ENCODE results near the gene LRRC8C.

LRRC8C gene

GRCh38 chr1:89594096-89594740 is 38.7 kb upstream of the LRRC8C start:
- TF ChIP-seq CTCF (IDR thresholded peaks at IDR 0.05; ENCODE audit: low read depth, low read length) = no peak
- H3K4me3 ChIP-seq (ENCODE audit: low read depth, low read length) = no peak overlapping the region

GRCh38 chr1:89596698-89597097 is 36.2 kb upstream of the LRRC8C start:
- TF ChIP-seq CTCF (IDR thresholded peaks at IDR 0.05; ENCODE audit: low read depth, low read length) = no peak
- H3K4me3 ChIP-seq (ENCODE audit: low read depth, low read length) = no peak overlapping the region

GRCh38 chr1:89598450-89599331 is 34.2 kb upstream of the LRRC8C start:
- no peak overlapping the region for H3K4me3 ChIP-seq (ENCODE audit: low read depth, low read length)
- TF ChIP-seq CTCF (IDR thresholded peaks at IDR 0.05; ENCODE audit: low read depth, low read length) = peak; percentile 53; the same call in 1 of the 2 replicates

- no peak for TF ChIP-seq CTCF (IDR thresholded peaks at IDR 0.05; ENCODE audit: low read depth, low read length)
- no peak overlapping the region for H3K4me3 ChIP-seq (ENCODE audit: low read depth, low read length)
Observed at GRCh38 chr1:89599332-89599630, 33.6 kb upstream of the LRRC8C start.

GRCh38 chr1:89600451-89601224 is 32.3 kb upstream of the LRRC8C start:
- no peak overlapping the region for H3K4me3 ChIP-seq (ENCODE audit: low read depth, low read length)
- TF ChIP-seq CTCF (IDR thresholded peaks at IDR 0.05; ENCODE audit: low read depth, low read length) = no peak

GRCh38 chr1:89602871-89603404 is 30.0 kb upstream of the LRRC8C start:
- no peak overlapping the region for H3K4me3 ChIP-seq (ENCODE audit: low read depth, low read length)
- no peak for TF ChIP-seq CTCF (IDR thresholded peaks at IDR 0.05; ENCODE audit: low read depth, low read length)
